AG09309 (cell line): ENCODE data around the gene PADI3.

Experiments used
- DNase-seq: peaks from one replicate; pipeline ENCODE4 v3.0.0-alpha.2; 2010; ENCODE audit warnings: low read depth
- H3K4me3 ChIP-seq: 2 replicates; pipeline ENCODE4 v1.5.1; 2011; ENCODE audit warnings: mild to moderate bottlenecking, low read depth, low read length, moderate library complexity; ENCODE audit not compliant: control insufficient read depth
- TF ChIP-seq, protein P1 (sequence below): IDR thresholded peaks from 2 replicates; pipeline ENCODE4 v1.5.1; 2011; ENCODE audit warnings: mild to moderate bottlenecking, low read depth, low read length, inconsistent platforms; ENCODE audit not compliant: insufficient read depth, control insufficient read depth; ENCODE audit errors: missing control alignments

The PADI3 gene

DNA sequence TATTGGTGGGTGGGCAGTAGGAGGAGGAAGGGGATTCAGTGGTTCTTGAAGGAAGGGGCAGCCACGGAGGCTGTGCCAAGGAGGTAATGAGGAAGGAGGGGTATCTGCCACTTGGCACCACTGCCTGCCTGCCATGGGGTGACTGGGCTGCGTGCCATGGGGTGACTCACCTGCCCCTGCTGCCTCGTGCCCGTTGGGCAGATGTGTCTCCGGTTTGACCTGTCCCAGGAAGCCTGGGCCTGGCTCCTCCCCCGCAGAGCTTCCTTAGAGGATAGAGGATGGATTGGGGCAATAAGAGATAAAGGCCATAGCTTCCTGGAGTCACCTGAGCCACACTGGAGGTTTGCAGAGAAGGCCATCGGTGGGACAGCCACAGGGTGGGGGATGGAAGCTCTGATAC, 1.7 kb downstream of the PADI3 start:
- DNase-seq, result no peak
- H3K4me3 ChIP-seq, result no peak overlapping the region
- TF ChIP-seq, protein P1, sequence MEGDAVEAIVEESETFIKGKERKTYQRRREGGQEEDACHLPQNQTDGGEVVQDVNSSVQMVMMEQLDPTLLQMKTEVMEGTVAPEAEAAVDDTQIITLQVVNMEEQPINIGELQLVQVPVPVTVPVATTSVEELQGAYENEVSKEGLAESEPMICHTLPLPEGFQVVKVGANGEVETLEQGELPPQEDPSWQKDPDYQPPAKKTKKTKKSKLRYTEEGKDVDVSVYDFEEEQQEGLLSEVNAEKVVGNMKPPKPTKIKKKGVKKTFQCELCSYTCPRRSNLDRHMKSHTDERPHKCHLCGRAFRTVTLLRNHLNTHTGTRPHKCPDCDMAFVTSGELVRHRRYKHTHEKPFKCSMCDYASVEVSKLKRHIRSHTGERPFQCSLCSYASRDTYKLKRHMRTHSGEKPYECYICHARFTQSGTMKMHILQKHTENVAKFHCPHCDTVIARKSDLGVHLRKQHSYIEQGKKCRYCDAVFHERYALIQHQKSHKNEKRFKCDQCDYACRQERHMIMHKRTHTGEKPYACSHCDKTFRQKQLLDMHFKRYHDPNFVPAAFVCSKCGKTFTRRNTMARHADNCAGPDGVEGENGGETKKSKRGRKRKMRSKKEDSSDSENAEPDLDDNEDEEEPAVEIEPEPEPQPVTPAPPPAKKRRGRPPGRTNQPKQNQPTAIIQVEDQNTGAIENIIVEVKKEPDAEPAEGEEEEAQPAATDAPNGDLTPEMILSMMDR, result no peak

DNA sequence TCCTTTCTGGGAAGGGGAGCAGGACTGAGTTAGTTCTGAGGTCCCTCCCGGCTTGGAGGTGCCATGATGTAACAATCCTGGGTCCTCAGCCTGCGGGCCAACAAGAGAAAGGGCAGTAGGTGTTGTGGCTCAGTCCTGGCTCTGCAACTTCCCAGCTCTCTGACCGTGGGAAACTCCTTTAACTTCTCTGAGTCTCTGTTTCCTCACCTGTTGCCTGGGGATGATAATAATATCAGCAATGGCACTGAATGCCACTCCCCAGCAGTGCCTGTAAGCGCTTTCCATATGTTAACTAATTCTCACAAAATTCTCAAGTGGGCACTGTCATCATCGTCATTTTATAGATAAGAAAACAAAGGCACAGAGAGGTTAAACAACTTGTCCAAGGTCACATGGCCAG, 2.3 kb downstream of the PADI3 start:
- no peak overlapping the region for H3K4me3 ChIP-seq
- TF ChIP-seq, protein P1, result no peak
- no peak for DNase-seq

DNA sequence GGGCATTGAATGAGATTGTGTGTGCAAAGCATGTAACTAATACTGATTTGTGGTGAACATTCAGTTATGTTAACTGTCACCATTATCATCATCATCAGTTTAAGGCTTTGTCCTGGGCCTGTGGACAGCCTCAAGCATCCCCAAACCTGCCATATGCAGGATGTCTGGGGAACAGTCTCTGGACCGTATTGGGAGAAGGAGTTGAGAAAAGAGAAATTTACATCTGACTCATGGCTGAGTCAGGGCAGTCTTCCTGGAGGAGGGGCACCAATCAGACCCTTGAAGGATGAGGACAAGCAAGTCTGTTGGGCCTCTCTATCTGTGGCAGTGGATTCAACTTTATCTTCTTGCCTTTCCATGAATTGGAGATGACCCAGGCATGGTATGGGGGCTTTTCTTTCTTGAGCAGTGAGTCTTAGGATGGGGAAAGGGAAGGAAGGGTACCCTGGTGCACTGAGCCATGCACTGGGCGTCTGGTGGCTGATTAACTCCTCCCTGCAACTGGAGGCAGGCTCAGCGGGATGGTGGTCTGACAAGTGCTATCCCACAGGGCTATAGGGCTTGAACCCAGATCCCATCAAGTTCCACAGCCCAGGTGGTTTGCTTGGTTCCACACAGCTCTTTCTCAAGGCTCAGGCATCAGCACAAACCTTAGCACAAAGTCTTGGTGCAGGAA, 2.9 kb downstream of the PADI3 start:
- H3K4me3 ChIP-seq, result no peak overlapping the region
- TF ChIP-seq, protein P1, result no peak
- DNase-seq, result no peak

DNA sequence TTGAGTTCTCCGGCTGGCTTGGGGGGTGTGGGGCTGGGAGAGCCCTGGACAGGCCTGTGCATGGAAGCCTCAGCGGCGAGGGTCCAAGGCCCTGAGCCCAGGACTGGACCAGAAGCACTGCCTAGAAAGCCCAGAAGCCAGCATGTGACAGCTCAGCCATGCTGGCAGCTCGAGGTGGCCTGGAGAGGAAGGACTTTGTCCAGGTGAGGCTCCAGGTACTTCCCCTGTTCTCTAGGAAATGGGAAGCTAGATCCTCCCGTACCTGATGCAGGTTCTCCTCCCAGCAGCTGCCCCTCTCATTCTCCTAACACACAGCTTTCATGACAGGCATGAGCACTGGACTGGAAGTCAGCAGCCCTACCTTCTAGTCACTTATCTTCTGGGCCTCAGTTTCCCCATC, 6.4 kb downstream of the PADI3 start:
- TF ChIP-seq, protein P1, result no peak
- no peak for DNase-seq
- H3K4me3 ChIP-seq, result no peak overlapping the region

DNA sequence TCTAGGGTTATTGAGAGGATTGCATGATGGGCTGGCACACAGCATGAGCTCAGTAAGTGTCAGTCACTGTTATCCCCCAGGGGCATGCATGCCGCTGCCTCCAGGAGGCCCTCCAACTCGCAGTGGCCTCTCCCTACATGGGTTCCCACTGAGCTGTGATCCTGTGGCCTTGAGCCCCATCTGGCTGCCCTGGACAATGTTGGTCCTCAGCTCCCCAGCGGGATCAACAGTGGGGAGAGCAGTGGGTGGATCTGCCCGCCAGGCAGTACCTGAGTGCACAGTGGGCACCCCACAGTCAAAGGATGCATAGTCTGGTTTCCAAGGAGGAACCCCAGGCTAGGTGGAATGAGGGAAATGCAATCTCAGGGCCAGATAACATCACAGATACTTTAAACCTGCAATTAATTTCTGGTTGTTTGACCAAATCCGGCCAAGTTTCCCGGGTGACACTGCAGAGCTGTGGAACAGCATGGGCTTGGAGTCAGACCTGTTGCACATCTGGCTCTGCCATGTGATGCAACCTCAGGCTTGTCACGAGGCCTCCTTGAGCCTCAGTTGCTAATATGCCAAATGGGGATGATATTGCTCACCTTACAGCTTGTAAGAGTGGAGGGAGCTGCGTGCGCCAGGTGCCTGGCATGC, 9.3 kb downstream of the PADI3 start:
- DNase-seq, result no peak
- TF ChIP-seq, protein P1, result no peak
- H3K4me3 ChIP-seq, result no peak overlapping the region

DNA sequence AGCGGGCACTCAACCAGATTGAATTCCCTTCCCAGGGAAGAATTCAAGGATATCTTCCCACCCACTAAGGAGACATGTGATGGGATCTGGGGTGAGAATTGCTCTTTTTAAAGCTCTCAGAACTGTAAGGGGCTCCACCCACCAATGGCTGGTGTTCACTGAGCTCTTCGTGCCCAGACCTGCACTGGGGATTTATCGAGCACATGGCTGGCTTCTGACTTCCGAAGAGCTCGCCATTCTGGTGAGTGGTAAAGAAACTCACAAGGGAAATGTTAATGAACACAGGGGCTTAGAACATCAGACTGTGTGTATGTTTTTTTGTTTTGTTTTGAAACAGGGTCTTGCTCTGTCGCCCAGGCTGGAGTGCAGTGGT, 9.8 kb downstream of the PADI3 start:
- TF ChIP-seq, protein P1, result no peak
- H3K4me3 ChIP-seq, result no peak overlapping the region

More for the DNA sequence above, 9.8 kb downstream of the PADI3 start:
- DNase-seq, result no peak
